HCT116 (cell line): Measurements from ENCODE around the gene KHDRBS1. TPM values are rescaled to one million over a fixed set of nuclear protein-coding genes. Genes with fewer than 3 reads are reported as not detected.
"Not testable (repeated sequence)": the region's sequence is repeated elsewhere in the genome, so short reads cannot be mapped to it uniquely, and the experiment has no call there.

Experiments
- ATAC-seq: fragments of 200-7000 bp; cut with Tn5 transposase; 2 replicates; pipeline ENCODE4 v1.9.1; 2020; ENCODE audit warnings: mild to moderate bottlenecking, moderate library complexity
- BruUV-seq: library from RNA; stranded (reverse); fragments of 400-500 nt; replicated peaks from 2 replicates; lab custom pipeline; 2021; lab: Mats Ljungman, UMichigan
- CTCF ChIA-PET: fragments of 300-600 bp; sonication (Branson Sonifier 250); formaldehyde crosslinking; loops from one replicate; lab custom pipeline; 2021; ENCODE audit warnings: antibody characterized with exemption; lab: Charles Lee
- POLR2A ChIA-PET: fragments of 300-600, 350-600 bp; sonication (Branson Sonifier 250); formaldehyde crosslinking; loops from one replicate; lab custom pipeline; 2021; ENCODE audit warnings: antibody characterized with exemption; lab: Charles Lee
- RAD21 ChIA-PET, 2 experiments: fragments of 300-600 bp; sonication (Branson Sonifier 250); formaldehyde crosslinking; loops; one replicate each; lab custom pipeline; 2023; ENCODE audit warnings: low total read pairs in 2 of 2; ENCODE audit not compliant: uncharacterized antibody in 2 of 2, unreplicated experiment in 2 of 2, low non-redundant PET in 1 of 2; lab: Charles Lee
- DNase-seq: peaks from one replicate; pipeline ENCODE4 v3.0.0-alpha.2; 2010; ENCODE audit warnings: low read depth, low spot score
- H2AFZ ChIP-seq: fragments of 200-600 bp; shearing (Covaris generic), sonication (generic); 2 replicates; pipeline ENCODE4 v1.6.1; 2017; ENCODE audit warnings: low read depth, mixed run types, mixed read lengths, antibody characterized with exemption, low read length; ENCODE audit not compliant: poor library complexity, severe bottlenecking
- H3K27ac ChIP-seq: 2 replicates; pipeline ENCODE4 v1.5.1; 2012; ENCODE audit warnings: low read depth, low read length
- H3K27me3 ChIP-seq: fragments of 200-600 bp; sonication (generic); 2 replicates; pipeline ENCODE4 v1.6.1; 2016; ENCODE audit warnings: mixed run types, low read length, mixed read lengths; ENCODE audit not compliant: insufficient read depth
- H3K36me3 ChIP-seq, 2 experiments: fragments of 200-500 bp in 1 of 2; fragments of 200-600 bp in 1 of 2; sonication (Bioruptor generic) in 1 of 2; sonication (generic) in 1 of 2; 2 replicates each; pipeline versions ENCODE4 v1.5.1 to v1.6.1; 2014 to 2016; ENCODE audit warnings: low read length in 2 of 2, inconsistent platforms in 1 of 2, mixed read lengths in 1 of 2, mixed run types in 1 of 2; ENCODE audit not compliant: insufficient read depth in 2 of 2, control insufficient read depth in 1 of 2
- H3K4me1 ChIP-seq, 2 experiments: fragments of 200-600 bp in 1 of 2; sonication (generic) in 1 of 2; 2 replicates each; pipeline versions ENCODE4 v1.5.1 to v1.6.1; 2012 to 2017; ENCODE audit warnings: low read length in 2 of 2, inconsistent platforms in 1 of 2, mild to moderate bottlenecking in 1 of 2, mixed read lengths in 1 of 2, mixed run types in 1 of 2, moderate library complexity in 1 of 2; ENCODE audit not compliant: insufficient read depth in 2 of 2, control insufficient read depth in 1 of 2
- H3K4me2 ChIP-seq: fragments of 200-600 bp; sonication (generic); 2 replicates; pipeline ENCODE4 v1.6.1; 2017; ENCODE audit warnings: mixed run types, low read length, mixed read lengths
- H3K4me3 ChIP-seq, 2 experiments: fragments of 200-600 bp in 1 of 2; sonication (generic) in 1 of 2; replicated peaks in 1 of 2; 2 replicates each; pipeline ENCODE4 v1.5.1; 2011 to 2016; ENCODE audit warnings: low read length in 2 of 2, control low read depth in 1 of 2, low read depth in 1 of 2, mild to moderate bottlenecking in 1 of 2, mixed read lengths in 1 of 2, mixed run types in 1 of 2
- H3K79me2 ChIP-seq: fragments of 200-600 bp; sonication (generic); 2 replicates; pipeline ENCODE4 v1.6.1; 2017; ENCODE audit warnings: mild to moderate bottlenecking, mixed run types, low read length, moderate library complexity, mixed read lengths; ENCODE audit not compliant: insufficient read depth
- H3K9ac ChIP-seq: fragments of 200-600 bp; sonication (generic); 2 replicates; pipeline ENCODE4 v1.6.1; 2016; ENCODE audit warnings: low read length, mixed read lengths
- H3K9me2 ChIP-seq: fragments of 200-600 bp; sonication (generic), shearing (Covaris generic); 2 replicates; pipeline ENCODE4 v1.6.1; 2017; ENCODE audit warnings: mixed run types, mild to moderate bottlenecking, moderate library complexity; ENCODE audit not compliant: insufficient read depth
- H3K9me3 ChIP-seq, 2 experiments: fragments of 200-500 bp in 1 of 2; fragments of 200-600 bp in 1 of 2; sonication (Bioruptor generic) in 1 of 2; sonication (generic) in 1 of 2; 2 replicates each; pipeline ENCODE4 v1.6.1; 2014 to 2017; ENCODE audit warnings: low read length in 2 of 2, mixed read lengths in 2 of 2, inconsistent platforms in 1 of 2, low read depth in 1 of 2, mild to moderate bottlenecking in 1 of 2, mixed run types in 1 of 2, moderate library complexity in 1 of 2; ENCODE audit not compliant: control insufficient read depth in 1 of 2, insufficient read depth in 1 of 2
- H4K20me1 ChIP-seq: fragments of 200-600 bp; sonication (generic), shearing (Covaris generic); 2 replicates; pipeline ENCODE4 v1.6.1; 2017; ENCODE audit warnings: mixed run types, mild to moderate bottlenecking, moderate library complexity; ENCODE audit not compliant: insufficient read depth
- ATF3 ChIP-seq: IDR thresholded peaks from 2 replicates; pipeline ENCODE4 v1.6.1; 2012
- JUND ChIP-seq: IDR thresholded peaks from 2 replicates; pipeline ENCODE4 v1.6.1; 2012
- MAX ChIP-seq: IDR thresholded peaks from 2 replicates; pipeline ENCODE4 v1.6.1; 2012
- RAD21 ChIP-seq: IDR thresholded peaks from 2 replicates; pipeline ENCODE4 v1.6.1; 2012; ENCODE audit warnings: low read depth, mild to moderate bottlenecking
- SIN3A ChIP-seq: IDR thresholded peaks from 2 replicates; pipeline ENCODE4 v1.6.1; 2012; ENCODE audit warnings: low read depth
- TCF7L2 ChIP-seq: IDR thresholded peaks from 2 replicates; pipeline ENCODE4 v1.7.0; 2011; ENCODE audit warnings: borderline replicate concordance, inconsistent platforms; ENCODE audit not compliant: insufficient read depth, insufficient read length; ENCODE audit errors: extremely low read depth
- intact Hi-C: fragments of 100-400 bp; cut with micrococcal nuclease; formaldehyde crosslinking; loops from 2 replicates; pipeline ENCODE4 v1.10.0; 2022
- total RNA-seq: library from RNA; stranded (reverse); gene quantifications from one replicate; pipeline ENCODE4 v1.2.1, GENCODE V29; 2021; ENCODE audit not compliant: unreplicated experiment
- TF ChIP-seq, protein P1 (sequence below), 3 experiments: fragments of 200-600 bp in 1 of 3; sonication (generic) in 1 of 3; IDR thresholded peaks in 2 of 3; conservative IDR thresholded peaks in 1 of 3; 2 replicates each; pipeline ENCODE4 v1.5.1; 2012 to 2017; ENCODE audit warnings: low read depth in 2 of 3, low read length in 2 of 3, antibody characterized with exemption in 1 of 3, borderline replicate concordance in 1 of 3, control low read depth in 1 of 3, mild to moderate bottlenecking in 1 of 3, mixed read lengths in 1 of 3, mixed run types in 1 of 3, moderate library complexity in 1 of 3; ENCODE audit not compliant: insufficient read depth in 1 of 3
- TF ChIP-seq, protein P2 (sequence below): IDR thresholded peaks from 2 replicates; pipeline ENCODE4 v1.6.1; 2011; ENCODE audit warnings: mild to moderate bottlenecking, low read length, moderate library complexity; ENCODE audit not compliant: insufficient replicate concordance; ENCODE audit errors: extremely low read depth
- TF ChIP-seq, protein P3 (sequence below): IDR thresholded peaks from 2 replicates; pipeline ENCODE4 v1.6.1; 2012; ENCODE audit warnings: low read depth

Gene KHDRBS1
- total RNA-seq, 1 experiment from 2014 or later = 215 TPM

DNA sequence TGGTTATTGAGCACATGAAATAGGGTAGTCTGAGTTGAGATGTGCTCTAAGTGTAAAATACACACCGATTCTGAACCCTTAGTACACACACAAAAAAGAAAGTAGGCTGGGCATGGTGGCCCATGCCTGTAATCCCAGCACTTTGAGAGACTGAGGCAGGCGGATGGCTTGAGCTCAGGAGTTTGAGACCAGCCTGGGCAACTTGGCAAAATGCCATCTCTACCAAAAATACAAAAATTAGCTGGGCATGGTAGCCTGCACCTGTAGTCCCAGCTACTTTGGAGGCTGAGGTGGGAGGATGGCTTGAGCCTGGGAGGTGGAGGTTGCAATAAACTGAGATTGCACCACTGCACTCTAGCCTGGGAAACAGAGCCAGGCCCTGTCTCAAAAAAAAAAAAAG, 72.7 kb downstream of the KHDRBS1 start:
- H4K20me1 ChIP-seq, H3K9me2 ChIP-seq, H3K4me3 ChIP-seq, RAD21 ChIA-PET, H3K27me3 ChIP-seq, CTCF ChIA-PET, BruUV-seq, H3K4me1 ChIP-seq, H2AFZ ChIP-seq, H3K9me3 ChIP-seq, H3K79me2 ChIP-seq, H3K4me2 ChIP-seq, POLR2A ChIA-PET, H3K27ac ChIP-seq, intact Hi-C loops, DNase-seq, H3K9ac ChIP-seq, H3K36me3 ChIP-seq, ATAC-seq: not testable (repeated sequence)

DNA sequence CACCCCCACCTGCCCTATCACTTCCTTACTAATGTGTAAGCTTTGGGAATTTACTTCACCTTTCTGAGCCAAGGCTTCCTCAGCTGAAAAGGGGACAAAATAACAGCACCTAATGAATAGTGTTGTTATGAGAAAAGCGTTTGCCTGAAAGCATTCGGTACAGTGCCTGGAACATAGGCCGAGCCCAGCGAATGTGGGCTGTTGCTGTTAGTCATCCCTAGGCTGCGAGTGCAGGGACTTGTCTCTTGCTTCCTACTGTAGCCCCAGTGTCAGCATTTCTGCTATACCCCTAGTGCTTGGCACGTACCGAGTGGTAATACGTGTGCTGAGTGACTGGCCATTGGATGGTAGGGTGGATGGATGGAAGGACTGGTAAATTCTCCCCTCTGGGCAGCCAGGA, 77.5 kb downstream of the KHDRBS1 start:
- peaks cover 5 to 18% of the 10 kb centered on the region in 2 experiments; a peak in 3 of 4 replicates for H3K36me3 ChIP-seq
- CTCF ChIA-PET = no interaction called here
- BruUV-seq = no TSS peak
- intact Hi-C loops = no loop called here
- no peak overlapping the region for H3K9ac ChIP-seq
- no peaks in the 10 kb centered on the region for H3K4me1 ChIP-seq
- H2AFZ ChIP-seq = no peak overlapping the region
- POLR2A ChIA-PET = no interaction called here
- TF ChIP-seq, protein P1, sequence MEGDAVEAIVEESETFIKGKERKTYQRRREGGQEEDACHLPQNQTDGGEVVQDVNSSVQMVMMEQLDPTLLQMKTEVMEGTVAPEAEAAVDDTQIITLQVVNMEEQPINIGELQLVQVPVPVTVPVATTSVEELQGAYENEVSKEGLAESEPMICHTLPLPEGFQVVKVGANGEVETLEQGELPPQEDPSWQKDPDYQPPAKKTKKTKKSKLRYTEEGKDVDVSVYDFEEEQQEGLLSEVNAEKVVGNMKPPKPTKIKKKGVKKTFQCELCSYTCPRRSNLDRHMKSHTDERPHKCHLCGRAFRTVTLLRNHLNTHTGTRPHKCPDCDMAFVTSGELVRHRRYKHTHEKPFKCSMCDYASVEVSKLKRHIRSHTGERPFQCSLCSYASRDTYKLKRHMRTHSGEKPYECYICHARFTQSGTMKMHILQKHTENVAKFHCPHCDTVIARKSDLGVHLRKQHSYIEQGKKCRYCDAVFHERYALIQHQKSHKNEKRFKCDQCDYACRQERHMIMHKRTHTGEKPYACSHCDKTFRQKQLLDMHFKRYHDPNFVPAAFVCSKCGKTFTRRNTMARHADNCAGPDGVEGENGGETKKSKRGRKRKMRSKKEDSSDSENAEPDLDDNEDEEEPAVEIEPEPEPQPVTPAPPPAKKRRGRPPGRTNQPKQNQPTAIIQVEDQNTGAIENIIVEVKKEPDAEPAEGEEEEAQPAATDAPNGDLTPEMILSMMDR (IDR thresholded peaks at IDR 0.05 in 2 of 3, conservative IDR thresholded peaks at IDR 0.05 in 1 of 3; ENCODE audit: borderline replicate concordance in 1 of 3, insufficient read depth in 1 of 3, low read depth in 2 of 3, low read length in 2 of 3) = no peak
- TF ChIP-seq, protein P2, sequence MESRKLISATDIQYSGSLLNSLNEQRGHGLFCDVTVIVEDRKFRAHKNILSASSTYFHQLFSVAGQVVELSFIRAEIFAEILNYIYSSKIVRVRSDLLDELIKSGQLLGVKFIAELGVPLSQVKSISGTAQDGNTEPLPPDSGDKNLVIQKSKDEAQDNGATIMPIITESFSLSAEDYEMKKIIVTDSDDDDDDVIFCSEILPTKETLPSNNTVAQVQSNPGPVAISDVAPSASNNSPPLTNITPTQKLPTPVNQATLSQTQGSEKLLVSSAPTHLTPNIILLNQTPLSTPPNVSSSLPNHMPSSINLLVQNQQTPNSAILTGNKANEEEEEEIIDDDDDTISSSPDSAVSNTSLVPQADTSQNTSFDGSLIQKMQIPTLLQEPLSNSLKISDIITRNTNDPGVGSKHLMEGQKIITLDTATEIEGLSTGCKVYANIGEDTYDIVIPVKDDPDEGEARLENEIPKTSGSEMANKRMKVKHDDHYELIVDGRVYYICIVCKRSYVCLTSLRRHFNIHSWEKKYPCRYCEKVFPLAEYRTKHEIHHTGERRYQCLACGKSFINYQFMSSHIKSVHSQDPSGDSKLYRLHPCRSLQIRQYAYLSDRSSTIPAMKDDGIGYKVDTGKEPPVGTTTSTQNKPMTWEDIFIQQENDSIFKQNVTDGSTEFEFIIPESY = no peak
- TF ChIP-seq, protein P3, sequence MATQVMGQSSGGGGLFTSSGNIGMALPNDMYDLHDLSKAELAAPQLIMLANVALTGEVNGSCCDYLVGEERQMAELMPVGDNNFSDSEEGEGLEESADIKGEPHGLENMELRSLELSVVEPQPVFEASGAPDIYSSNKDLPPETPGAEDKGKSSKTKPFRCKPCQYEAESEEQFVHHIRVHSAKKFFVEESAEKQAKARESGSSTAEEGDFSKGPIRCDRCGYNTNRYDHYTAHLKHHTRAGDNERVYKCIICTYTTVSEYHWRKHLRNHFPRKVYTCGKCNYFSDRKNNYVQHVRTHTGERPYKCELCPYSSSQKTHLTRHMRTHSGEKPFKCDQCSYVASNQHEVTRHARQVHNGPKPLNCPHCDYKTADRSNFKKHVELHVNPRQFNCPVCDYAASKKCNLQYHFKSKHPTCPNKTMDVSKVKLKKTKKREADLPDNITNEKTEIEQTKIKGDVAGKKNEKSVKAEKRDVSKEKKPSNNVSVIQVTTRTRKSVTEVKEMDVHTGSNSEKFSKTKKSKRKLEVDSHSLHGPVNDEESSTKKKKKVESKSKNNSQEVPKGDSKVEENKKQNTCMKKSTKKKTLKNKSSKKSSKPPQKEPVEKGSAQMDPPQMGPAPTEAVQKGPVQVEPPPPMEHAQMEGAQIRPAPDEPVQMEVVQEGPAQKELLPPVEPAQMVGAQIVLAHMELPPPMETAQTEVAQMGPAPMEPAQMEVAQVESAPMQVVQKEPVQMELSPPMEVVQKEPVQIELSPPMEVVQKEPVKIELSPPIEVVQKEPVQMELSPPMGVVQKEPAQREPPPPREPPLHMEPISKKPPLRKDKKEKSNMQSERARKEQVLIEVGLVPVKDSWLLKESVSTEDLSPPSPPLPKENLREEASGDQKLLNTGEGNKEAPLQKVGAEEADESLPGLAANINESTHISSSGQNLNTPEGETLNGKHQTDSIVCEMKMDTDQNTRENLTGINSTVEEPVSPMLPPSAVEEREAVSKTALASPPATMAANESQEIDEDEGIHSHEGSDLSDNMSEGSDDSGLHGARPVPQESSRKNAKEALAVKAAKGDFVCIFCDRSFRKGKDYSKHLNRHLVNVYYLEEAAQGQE = no peak
- TF ChIP-seq ATF3 (no peak), MAX (no peak), JUND (no peak), TCF7L2 (no peak), SIN3A (no peak), RAD21 (no peak)
- no peak overlapping the region for H3K27ac ChIP-seq
- no peaks in the 10 kb centered on the region for H3K9me2 ChIP-seq
- H3K9me3 ChIP-seq = no peaks in the 10 kb centered on the region
- RAD21 ChIA-PET = no interaction called here
- ATAC-seq (no peak), DNase-seq (no peak)
- no peaks in the 10 kb centered on the region for H3K27me3 ChIP-seq
- H4K20me1 ChIP-seq = no peaks in the 10 kb centered on the region
- no peak overlapping the region for H3K4me2 ChIP-seq
- no peak overlapping the region for H3K4me3 ChIP-seq
- H3K79me2 ChIP-seq = no peaks in the 10 kb centered on the region
